CD14-positive monocyte (primary cell): ENCODE results near the gene SMARCC1. TPM values are rescaled to one million over a fixed set of nuclear protein-coding genes. Genes with fewer than 3 reads are reported as not detected.

ENCODE experiments used
- DNase-seq, 3 donors: peaks; one replicate each; pipeline ENCODE4 v3.0.0-alpha.2; 2011 to 2022
- H2AFZ ChIP-seq: 2 replicates; pipeline ENCODE4 v1.6.0; 2012; ENCODE audit warnings: mild to moderate bottlenecking, low read depth, low read length, inconsistent platforms; ENCODE audit not compliant: insufficient read depth, poor library complexity, severe bottlenecking
- H3K27ac ChIP-seq, 2 donors: 1 replicate in 1 of 2; 2 replicates in 1 of 2; pipeline ENCODE4 v1.5.1; 2012 to 2013; ENCODE audit warnings: low read length in 2 of 2, control low read depth in 1 of 2, inconsistent platforms in 1 of 2, low read depth in 1 of 2, mild to moderate bottlenecking in 1 of 2
- H3K27me3 ChIP-seq, 2 donors: one replicate each; pipeline versions ENCODE4 v1.6.0 to v1.6.1; 2011 to 2013; ENCODE audit warnings: low read length in 2 of 2; ENCODE audit not compliant: control insufficient read depth in 2 of 2, insufficient read depth in 2 of 2
- H3K36me3 ChIP-seq, 2 donors: replicated peaks in 1 of 2; 1 replicate in 1 of 2; 2 replicates in 1 of 2; pipeline versions ENCODE4 v1.5.1 to v1.6.1; 2012 to 2013; ENCODE audit warnings: low read length in 2 of 2, control low read depth in 1 of 2, inconsistent platforms in 1 of 2, mild to moderate bottlenecking in 1 of 2; ENCODE audit not compliant: insufficient read depth in 2 of 2, control insufficient read depth in 1 of 2
- H3K4me1 ChIP-seq, 2 donors: 1 replicate in 1 of 2; 2 replicates in 1 of 2; pipeline versions ENCODE4 v1.5.1 to v1.6.1; 2012 to 2013; ENCODE audit warnings: low read length in 2 of 2, control low read depth in 1 of 2, inconsistent platforms in 1 of 2, mild to moderate bottlenecking in 1 of 2, moderate library complexity in 1 of 2; ENCODE audit not compliant: insufficient read depth in 2 of 2, control insufficient read depth in 1 of 2
- H3K4me2 ChIP-seq: replicated peaks from 2 replicates; pipeline ENCODE3; 2012; ENCODE audit warnings: low read length, moderate library complexity, mild to moderate bottlenecking; ENCODE audit not compliant: poor library complexity, severe bottlenecking; ENCODE audit errors: extremely low read depth
- H3K4me3 ChIP-seq, 3 experiments: fragments of 200-600 bp in 1 of 3; sonication (generic) in 1 of 3; replicated peaks in 1 of 3; 1 replicate in 2 of 3; 2 replicates in 1 of 3; pipeline ENCODE4 v1.5.1; 2011 to 2013; ENCODE audit warnings: low read length in 3 of 3, mild to moderate bottlenecking in 3 of 3, control low read depth in 2 of 3, low read depth in 2 of 3, inconsistent platforms in 1 of 3, moderate library complexity in 1 of 3
- H3K79me2 ChIP-seq: 2 replicates; pipeline ENCODE4 v1.6.0; 2012; ENCODE audit warnings: mild to moderate bottlenecking, control low read depth, inconsistent platforms, low read length, moderate library complexity; ENCODE audit not compliant: insufficient read depth
- H3K9ac ChIP-seq: 2 replicates; pipeline ENCODE4 v1.6.0; 2017; ENCODE audit warnings: low read length, mild to moderate bottlenecking; ENCODE audit not compliant: insufficient read depth, poor library complexity, severe bottlenecking
- H3K9me3 ChIP-seq, 2 donors: replicated peaks in 1 of 2; 1 replicate in 1 of 2; 2 replicates in 1 of 2; pipeline versions ENCODE4 v1.5.1 to v1.6.1; 2012 to 2013; ENCODE audit warnings: low read length in 2 of 2, control low read depth in 1 of 2; ENCODE audit not compliant: control insufficient read depth in 1 of 2, insufficient read depth in 1 of 2
- H4K20me1 ChIP-seq: 2 replicates; pipeline ENCODE4 v1.6.0; 2012; ENCODE audit warnings: mild to moderate bottlenecking, low read length, control low read depth, moderate library complexity; ENCODE audit not compliant: insufficient read depth
- H3K27ac Mint-ChIP-seq, 7 donors: one replicate each; pipeline ENCODE4 v1.8.0; 2020; ENCODE audit warnings: mild to moderate bottlenecking in 7 of 7, mixed read lengths in 7 of 7, moderate library complexity in 6 of 7, inconsistent platforms in 2 of 7
- H3K27me3 Mint-ChIP-seq, 3 donors: one replicate each; pipeline ENCODE4 v1.8.0; 2021 to 2022; ENCODE audit warnings: low read depth in 3 of 3, mild to moderate bottlenecking in 3 of 3, mixed read lengths in 3 of 3, moderate library complexity in 3 of 3, inconsistent platforms in 1 of 3
- H3K36me3 Mint-ChIP-seq, 2 donors: one replicate each; pipeline ENCODE4 v1.8.0; 2020; ENCODE audit warnings: mixed read lengths in 2 of 2, inconsistent platforms in 1 of 2, mild to moderate bottlenecking in 1 of 2
- H3K4me1 Mint-ChIP-seq: one replicate; pipeline ENCODE4 v1.8.0; 2020; ENCODE audit warnings: mild to moderate bottlenecking, mixed read lengths
- H3K4me3 Mint-ChIP-seq, 2 donors: one replicate each; pipeline ENCODE4 v1.8.0; 2020; ENCODE audit warnings: mild to moderate bottlenecking in 2 of 2, mixed read lengths in 2 of 2, moderate library complexity in 1 of 2
- H3K9me3 Mint-ChIP-seq, 7 donors: one replicate each; pipeline ENCODE4 v1.8.0; 2020 to 2022; ENCODE audit warnings: mixed read lengths in 7 of 7, mild to moderate bottlenecking in 6 of 7, moderate library complexity in 6 of 7, inconsistent platforms in 2 of 7
- CTCF ChIP-seq: fragments of 200-600 bp; IDR thresholded peaks from one replicate; pipeline ENCODE4 v1.8.0; 2022; ENCODE audit warnings: antibody characterized with exemption, mild to moderate bottlenecking
- WGBS: methylation state at CpG from one replicate; pipeline ENCODE4 v1.1.5; 2013; ENCODE audit warnings: missing lambda C conversion rate; ENCODE audit not compliant: insufficient coverage; 5-methylcytosine and 5-hydroxymethylcytosine counted together
- intact Hi-C, 2 donors: fragments of 100-400 bp; cut with micrococcal nuclease; formaldehyde crosslinking; loops; one replicate each; pipeline versions ENCODE4 v1.15.0 to v1.15.1; 2023
- polyA plus RNA-seq, 3 donors: library from polyadenylated mRNA; depleted of rRNA in 1 of 3; unstranded in 2 of 3; stranded (reverse) in 1 of 3; fragments of 300-500 nt in 2 of 3; fragments of >200 nt in 1 of 3; fragmentation: Illumina TruSeq in 2 of 3; gene quantifications; 1 replicate in 2 of 3; 2 replicates in 1 of 3; pipeline ENCODE4 v1.2.3, GENCODE V29; 2012 to 2021

The SMARCC1 gene
- polyA plus RNA-seq, 3 donors = 8.8 to 33.5 (median 20.5) TPM

GRCh38 chr3:47747558-47747957, 34.1 kb downstream of the SMARCC1 start:
- H3K36me3 ChIP-seq = peaks cover 15 to 39% of the 10 kb centered on the region in 2 donors
- peaks cover 80% of the 10 kb centered on the region for H3K79me2 ChIP-seq
- H3K36me3 Mint-ChIP-seq = peaks cover 24 to 51% of the 10 kb centered on the region in 2 donors
- peaks cover 0 to 4% of the 10 kb centered on the region in 2 donors for H3K4me1 ChIP-seq
- intact Hi-C loops = no loop called here
- peak overlapping the region in 1 of 2 donors; percentile 48 for H3K27ac ChIP-seq
- no peaks in the 10 kb centered on the region for H3K27me3 ChIP-seq
- no peaks in the 10 kb centered on the region for H3K9me3 ChIP-seq
- H3K4me3 Mint-ChIP-seq = no peak overlapping the region
- H3K27me3 Mint-ChIP-seq = no peaks in the 10 kb centered on the region
- H3K27ac Mint-ChIP-seq = peak overlapping the region in 5 of 7 donors; percentile 24 to 52 (median 46)
- peaks cover 19% of the 10 kb centered on the region for H3K4me1 Mint-ChIP-seq
- no CpG with 5 or more reads among the region's 3 CpGs for WGBS
- H3K9me3 Mint-ChIP-seq = no peaks in the 10 kb centered on the region
- H3K4me2 ChIP-seq = no peak overlapping the region
- no peak for TF ChIP-seq CTCF
- no peak overlapping the region for H2AFZ ChIP-seq
- peaks cover 23% of the 10 kb centered on the region for H4K20me1 ChIP-seq
- DNase-seq = no peak
- H3K9ac ChIP-seq = no peak overlapping the region
- H3K4me3 ChIP-seq = no peak overlapping the region

- peaks cover 15 to 42% of the 10 kb centered on the region in 2 donors for H3K36me3 ChIP-seq
- WGBS = no CpG with 5 or more reads among the region's 3 CpGs
- H3K27ac ChIP-seq = no peak overlapping the region
- no peak overlapping the region for H2AFZ ChIP-seq
- no peak for DNase-seq
- H3K79me2 ChIP-seq = peaks cover 81% of the 10 kb centered on the region
- Mint-ChIP-seq H3K4me3 (no peak overlapping the region), H3K36me3 (peaks cover 18 to 50% of the 10 kb centered on the region in 2 donors), H3K27me3 (no peaks in the 10 kb centered on the region), H3K9me3 (no peaks in the 10 kb centered on the region), H3K27ac (no peak overlapping the region), H3K4me1 (peaks cover 24% of the 10 kb centered on the region)
- no peak overlapping the region for H3K4me3 ChIP-seq
- no peaks in the 10 kb centered on the region for H3K9me3 ChIP-seq
- no peak for TF ChIP-seq CTCF
- no peaks in the 10 kb centered on the region for H3K27me3 ChIP-seq
- intact Hi-C loops = no loop called here
- H3K9ac ChIP-seq = no peak overlapping the region
- no peak overlapping the region for H3K4me2 ChIP-seq
- H3K4me1 ChIP-seq = peaks cover 0 to 4% of the 10 kb centered on the region in 2 donors
- H4K20me1 ChIP-seq = peaks cover 27% of the 10 kb centered on the region
These were observed 35.4 kb downstream of the SMARCC1 start for GRCh38 chr3:47746264-47746663.
